ENCODE measurements around the gene RNF166.

RNF166 gene

GRCh38 chr16:88723911-88724310, 17.7 kb upstream of the RNF166 start:
- no peak for DNase-seq (ENCODE audit: low read depth)

GRCh38 chr16:88723507-88723887, 17.3 kb upstream of the RNF166 start:
- DNase-seq (ENCODE audit: low read depth) = no peak

GRCh38 chr16:88722784-88723506, 16.7 kb upstream of the RNF166 start:
- DNase-seq (ENCODE audit: low read depth) = no peak

GRCh38 chr16:88721815-88722755, 15.9 kb upstream of the RNF166 start:
- DNase-seq (ENCODE audit: low read depth) = no peak

- DNase-seq (ENCODE audit: low read depth) = no peak
These were observed 15.0 kb upstream of the RNF166 start for GRCh38 chr16:88721236-88721635.

- DNase-seq (ENCODE audit: low read depth) = no peak
These were observed 14.3 kb upstream of the RNF166 start for GRCh38 chr16:88720396-88720970.

- DNase-seq (ENCODE audit: low read depth) = no peak
These were observed 13.7 kb upstream of the RNF166 start for GRCh38 chr16:88719933-88720296.

- no peak for DNase-seq (ENCODE audit: low read depth)
These were observed 13.2 kb upstream of the RNF166 start for GRCh38 chr16:88719267-88719932.

- DNase-seq (ENCODE audit: low read depth) = no peak
These were observed 12.0 kb upstream of the RNF166 start for GRCh38 chr16:88718178-88718577.

GRCh38 chr16:88716601-88717001, 10.4 kb upstream of the RNF166 start:
- DNase-seq (ENCODE audit: low read depth) = no peak

GRCh38 chr16:88716201-88716600, 10.0 kb upstream of the RNF166 start:
- DNase-seq (ENCODE audit: low read depth) = no peak

GRCh38 chr16:88715312-88716190, 9.3 kb upstream of the RNF166 start:
- no peak for DNase-seq (ENCODE audit: low read depth)

GRCh38 chr16:88714420-88715302, 8.5 kb upstream of the RNF166 start:
- DNase-seq (ENCODE audit: low read depth) = no peak

- DNase-seq (ENCODE audit: low read depth) = no peak
These were observed 7.6 kb upstream of the RNF166 start for GRCh38 chr16:88713568-88714419.

GRCh38 chr16:88713054-88713453, 6.8 kb upstream of the RNF166 start:
- DNase-seq (ENCODE audit: low read depth) = no peak

- no peak for DNase-seq (ENCODE audit: low read depth)
These were observed 6.3 kb upstream of the RNF166 start for GRCh38 chr16:88712362-88712979.

GRCh38 chr16:88711750-88712340, 5.6 kb upstream of the RNF166 start:
- no peak for DNase-seq (ENCODE audit: low read depth)

GRCh38 chr16:88710556-88710955, 4.3 kb upstream of the RNF166 start:
- DNase-seq (ENCODE audit: low read depth) = no peak

All from T-helper 22 cell (primary cell).